NCI-H2107 treated with DMSO at 0.1 percent for 48 hours (cell line): Measurements from ENCODE around the gene CRHR2.
A peak's percentile ranks its signal among the peaks of the same experiment; 100 is the strongest.

Experiments
- DNase-seq: peaks from one replicate; lab custom pipeline; 2025; ENCODE audit not compliant: unreplicated experiment; lab: John Stamatoyannopoulos, UW

The CRHR2 gene

DNA sequence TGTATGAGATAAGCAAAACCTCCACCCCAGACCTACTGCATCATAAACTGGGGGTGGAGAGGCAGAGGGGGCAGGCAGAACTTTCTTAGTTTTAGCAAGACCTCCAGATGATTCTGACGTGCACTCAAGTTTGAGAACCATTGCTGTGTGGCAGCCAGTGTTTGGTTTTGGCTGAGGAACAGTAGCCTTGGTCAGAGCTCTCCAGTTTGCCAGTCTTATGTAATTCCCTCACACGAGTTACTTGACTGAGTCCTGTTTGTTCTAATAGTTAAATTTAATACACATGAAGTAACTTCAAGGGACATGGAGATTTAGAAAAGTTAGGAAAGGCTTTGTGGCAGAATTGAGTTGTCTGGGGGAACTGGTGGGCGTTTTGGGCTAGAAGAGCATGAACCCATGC lies 49.0 kb downstream of the CRHR2 start:
- no peak for DNase-seq

DNA sequence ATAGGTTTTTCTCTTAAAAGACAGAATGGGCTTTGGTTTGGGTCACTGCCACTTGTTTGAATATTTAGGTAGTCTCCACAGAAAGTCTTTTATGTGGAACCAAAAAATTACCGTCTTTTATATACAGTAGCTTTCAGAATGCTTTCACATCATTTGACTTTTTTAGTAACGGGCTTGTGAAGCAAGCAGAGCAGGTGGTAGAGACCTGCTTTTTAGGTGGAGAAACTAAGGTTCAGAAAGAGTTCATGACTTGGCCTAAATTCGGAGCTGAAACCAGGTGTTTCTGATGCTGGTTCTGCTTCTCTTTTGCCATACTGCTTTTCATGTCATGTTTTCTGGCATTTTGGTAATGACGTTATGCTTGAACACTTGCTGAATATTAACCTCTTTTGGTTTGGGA lies 51.3 kb downstream of the CRHR2 start:
- no peak for DNase-seq

DNA sequence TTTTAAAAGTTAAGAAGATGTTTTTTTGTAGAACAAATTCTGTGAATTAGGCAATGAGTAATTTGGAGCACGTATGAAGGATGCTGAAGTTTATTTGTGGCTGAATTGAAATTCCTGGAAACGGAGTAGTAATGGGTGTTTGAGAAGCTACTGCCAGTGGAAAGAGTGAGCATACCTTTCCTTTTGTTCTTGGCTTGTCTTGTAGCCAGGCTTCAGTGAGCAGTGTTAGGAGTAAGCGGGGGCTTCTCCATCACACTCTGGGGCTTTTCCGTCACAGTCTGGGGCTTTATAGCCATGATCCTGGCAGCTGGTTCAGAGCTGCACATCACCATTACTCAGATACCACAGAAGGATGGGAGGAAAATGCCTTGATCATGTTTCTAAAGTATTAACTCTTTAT lies 55.2 kb downstream of the CRHR2 start:
- DNase-seq: no peak

DNA sequence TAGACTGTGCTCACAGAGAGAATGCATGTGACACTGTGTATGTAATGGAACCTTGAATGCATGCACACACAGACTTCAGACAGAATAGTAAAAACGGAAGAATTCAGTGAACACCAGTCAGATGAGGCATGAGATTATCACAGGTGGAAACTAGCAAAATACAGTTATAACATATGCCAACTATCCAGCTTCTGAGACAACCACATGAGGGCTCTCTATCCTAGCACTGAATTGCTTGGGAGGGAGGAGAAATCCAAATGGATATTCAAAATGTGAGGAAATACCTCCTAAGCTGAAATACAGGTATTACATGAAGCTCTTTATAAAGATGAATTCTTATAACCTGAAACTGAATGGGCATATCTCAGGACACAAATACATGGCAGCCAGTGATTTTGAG lies 57.0 kb downstream of the CRHR2 start:
- peak; percentile 6 for DNase-seq

- DNase-seq: no peak
Observed at GRCh38 chr7:30618961-30619360, 63.3 kb downstream of the CRHR2 start.

GRCh38 chr7:30618080-30618676 lies 64.1 kb downstream of the CRHR2 start:
- DNase-seq: no peak

DNA sequence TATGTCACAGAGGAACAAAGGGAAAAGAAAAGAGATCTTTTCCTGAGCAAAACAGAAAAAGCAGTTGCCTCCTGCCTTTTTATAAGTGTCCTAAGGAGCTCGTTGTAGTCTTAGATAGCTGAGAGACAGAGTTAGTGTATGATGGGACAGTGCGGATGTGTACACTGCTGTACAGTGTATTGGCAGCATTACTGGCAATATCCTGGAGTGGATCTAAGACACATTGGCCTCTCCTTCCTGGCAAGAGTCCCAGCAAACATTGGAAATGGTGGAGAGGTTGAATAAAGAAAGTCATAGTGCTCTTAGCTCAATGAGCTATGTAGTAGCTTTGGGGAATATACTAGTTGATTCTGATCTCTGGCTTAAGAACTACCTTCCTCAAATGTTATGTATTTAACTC lies 64.9 kb downstream of the CRHR2 start:
- no peak for DNase-seq

- DNase-seq: no peak
Observed at GRCh38 chr7:30616318-30616717, 65.9 kb downstream of the CRHR2 start.

- no peak for DNase-seq
Observed at GRCh38 chr7:30613366-30614325, 68.6 kb downstream of the CRHR2 start.

GRCh38 chr7:30612658-30613265 lies 69.5 kb downstream of the CRHR2 start:
- no peak for DNase-seq

DNA sequence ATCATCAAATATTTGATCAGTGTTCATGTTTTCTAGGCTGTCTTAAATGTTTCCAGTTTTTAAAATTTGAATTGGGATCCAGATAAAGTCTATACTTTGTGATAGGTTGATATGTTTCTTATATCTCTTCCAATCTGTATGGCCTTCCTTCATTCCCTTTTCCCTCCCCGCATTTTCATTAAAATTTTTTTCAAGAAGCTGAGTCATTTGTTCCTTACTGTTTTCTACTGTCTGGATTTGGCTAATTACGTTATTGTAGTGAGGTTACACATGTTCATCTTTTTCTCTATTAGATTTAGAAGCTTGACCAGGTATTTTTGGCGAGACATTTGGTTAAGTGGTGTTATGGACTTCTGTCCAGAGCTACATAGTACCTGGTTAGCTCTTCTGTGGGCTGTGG lies 76.4 kb downstream of the CRHR2 start:
- no peak for DNase-seq

DNA sequence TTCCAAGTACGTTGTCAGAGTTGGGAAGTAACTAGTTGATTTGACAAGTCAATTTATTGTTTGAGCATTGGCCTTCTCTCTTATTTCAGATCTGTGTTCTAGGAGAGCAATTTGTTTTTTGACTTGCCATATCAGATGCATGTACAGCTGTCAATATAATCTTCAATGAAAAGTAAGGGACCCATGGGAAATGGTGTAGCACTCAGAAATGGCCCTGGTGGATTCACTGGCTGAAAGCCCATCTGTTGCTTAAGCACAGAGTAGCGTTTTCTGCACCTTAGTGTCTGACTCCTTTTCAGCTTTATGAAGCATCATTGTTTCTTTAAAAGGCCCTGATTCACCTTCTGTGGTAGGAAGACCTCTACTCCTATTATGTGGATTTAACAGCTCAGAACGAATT lies 77.4 kb downstream of the CRHR2 start:
- no peak for DNase-seq
